Measurements from ENCODE around the gene SOX13. TPM values are rescaled to one million over a fixed set of nuclear protein-coding genes. Genes with fewer than 3 reads are reported as not detected.
A peak's percentile ranks its signal among the peaks of the same experiment; 100 is the strongest.

The SOX13 gene
- total and polyA plus RNA-seq, 12 donors = 7.3 to 18.6 (median 12.1) TPM

GRCh38 chr1:204149107-204149506 lies 76.2 kb downstream of the SOX13 start:
- no peak overlapping the region for H3K4me3 ChIP-seq
- 83 to 90% methylated on average over 2 of the region's 2 CpGs for WGBS, 2 donors
- no peak for TF ChIP-seq CTCF (IDR thresholded peaks at IDR 0.05)
- H3K27me3 ChIP-seq = peaks cover 0 to 27% (median 0%) of the 10 kb centered on the region in 7 donors
- H3K27ac ChIP-seq = no peak overlapping the region
- DNase-seq (no peak), ATAC-seq (no peak)
- peaks cover 0 to 6% (median 0%) of the 10 kb centered on the region in 9 donors for H3K36me3 ChIP-seq
- peaks cover 0 to 24% (median 10%) of the 10 kb centered on the region in 9 donors for H3K4me1 ChIP-seq
- intact Hi-C loops (cut with DNase I) = no loop called here
- H3K9me3 ChIP-seq = no peaks in the 10 kb centered on the region

GRCh38 chr1:204149635-204150565 lies 77.0 kb downstream of the SOX13 start:
- DNase-seq (no peak), ATAC-seq (peak in 3 of 8 donors; percentile 7 to 40 (median 22))
- Histone ChIP-seq H3K4me3 (no peak overlapping the region), H3K4me1 (peaks cover 0 to 24% (median 10%) of the 10 kb centered on the region in 9 donors), H3K27me3 (peaks cover 0 to 27% (median 0%) of the 10 kb centered on the region in 7 donors), H3K36me3 (peaks cover 0 to 6% (median 0%) of the 10 kb centered on the region in 9 donors), H3K27ac (no peak overlapping the region), H3K9me3 (no peaks in the 10 kb centered on the region)
- WGBS, 2 donors = 77 to 78% methylated on average over 16 of the region's 16 CpGs
- no peak for TF ChIP-seq CTCF (IDR thresholded peaks at IDR 0.05)
- intact Hi-C loops (cut with DNase I) = no loop called here

DNA sequence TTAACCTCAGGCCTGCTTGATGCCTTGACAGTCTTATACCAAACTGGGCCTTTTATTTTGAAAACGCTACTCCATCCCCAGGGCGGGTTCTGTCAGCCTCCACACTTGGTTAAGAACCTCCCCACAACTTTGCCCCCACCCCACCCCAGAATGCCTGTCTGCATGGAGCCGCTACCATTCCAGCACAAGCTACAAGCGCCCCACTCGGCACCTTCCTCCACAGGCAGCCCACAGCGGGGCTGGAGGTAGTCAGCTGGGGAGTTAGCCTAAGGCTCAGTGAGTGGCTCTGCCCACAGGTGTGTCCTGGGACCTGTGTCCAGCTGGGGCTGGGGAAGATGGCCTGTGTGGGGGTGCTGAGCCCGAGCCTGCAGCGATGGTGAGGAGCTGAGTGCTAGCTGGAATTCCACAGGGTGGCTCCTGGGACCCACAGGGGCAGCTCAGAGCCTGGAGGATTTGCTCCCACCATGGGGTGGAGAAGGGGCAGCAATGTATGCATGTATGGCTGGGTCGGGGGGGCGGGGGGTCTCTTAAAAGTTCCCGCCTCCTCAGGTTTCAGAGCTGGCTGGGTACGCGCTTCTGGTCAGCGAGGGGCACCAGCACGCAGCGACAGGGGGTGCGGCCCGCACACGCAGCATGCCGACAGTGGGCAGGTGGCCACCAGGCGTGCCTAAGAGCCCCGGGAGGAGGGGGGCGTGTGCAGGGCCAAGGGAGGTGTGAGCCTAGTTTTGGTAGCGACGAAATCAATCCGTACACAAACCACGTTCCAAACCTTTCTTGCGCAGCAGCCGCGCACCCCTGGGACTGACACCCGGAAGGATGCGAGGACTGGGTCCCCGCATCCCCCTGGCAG lies 78.0 kb downstream of the SOX13 start:
- 32 to 35% methylated on average over 33 of the region's 33 CpGs for WGBS, 2 donors
- Histone ChIP-seq H3K4me3 (peak overlapping the region; percentile 30 to 86 (median 70)), H3K4me1 (peaks cover 0 to 24% (median 10%) of the 10 kb centered on the region in 9 donors), H3K27ac (peak overlapping the region in 9 of 10 donors; percentile 16 to 74 (median 56)), H3K36me3 (peaks cover 0 to 2% (median 0%) of the 10 kb centered on the region in 9 donors), H3K9me3 (no peaks in the 10 kb centered on the region), H3K27me3 (peaks cover 0 to 27% (median 0%) of the 10 kb centered on the region in 7 donors)
- ATAC-seq (peak; percentile 16 to 45 (median 28)), DNase-seq (no peak)
- intact Hi-C loops (cut with DNase I) = no loop called here
- TF ChIP-seq CTCF (IDR thresholded peaks at IDR 0.05) = no peak
